SKM-1 (cell line): ENCODE measurements around the gene ASAP2.

Experiments
- DNase-seq: peaks from one replicate; lab custom pipeline; 2025; ENCODE audit not compliant: unreplicated experiment; lab: John Stamatoyannopoulos, UW

Gene ASAP2

DNA sequence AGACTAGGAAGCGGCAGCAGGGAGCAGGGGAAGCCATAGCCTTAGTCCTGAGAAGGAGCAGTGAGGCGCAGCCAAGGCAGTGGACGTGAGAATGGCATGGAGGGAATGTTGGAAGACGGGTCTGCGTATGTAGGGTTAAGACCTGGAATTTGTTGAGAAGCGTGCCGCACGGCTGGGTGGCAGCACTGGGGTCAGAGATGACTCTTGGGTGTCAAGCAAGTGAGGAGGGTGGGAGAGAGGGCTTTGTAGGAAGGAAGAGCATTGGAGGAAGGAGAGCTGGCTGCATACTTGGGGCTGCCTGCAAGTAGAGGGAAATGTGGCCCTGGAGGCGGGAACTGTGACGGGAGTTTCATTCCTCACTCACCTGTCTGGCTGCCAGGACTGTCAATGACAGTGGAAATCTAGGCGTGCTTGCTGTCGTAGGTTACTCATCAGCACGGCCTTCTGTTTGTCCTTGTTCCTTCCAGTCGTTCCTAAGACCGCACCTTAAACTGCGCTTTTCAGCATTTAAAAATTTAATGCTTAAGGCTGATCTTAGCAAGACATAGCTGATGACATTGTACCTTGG, 108.8 kb downstream of the ASAP2 start:
- DNase-seq, result no peak

DNA sequence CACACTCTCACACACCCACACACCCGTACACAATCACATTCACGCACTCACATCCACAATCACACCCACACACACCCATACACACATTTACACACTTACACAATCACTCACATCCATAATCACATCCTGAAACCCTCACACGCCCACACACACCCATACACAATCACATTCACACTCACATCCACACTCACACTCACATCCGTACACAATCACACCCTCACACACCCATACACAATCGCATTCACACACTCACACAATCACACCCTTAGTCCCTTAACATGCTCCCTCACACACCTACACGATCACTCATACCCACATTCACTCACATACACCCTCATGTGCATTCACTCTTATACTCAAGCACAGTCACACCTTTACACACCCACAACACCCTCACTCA, 110.9 kb downstream of the ASAP2 start:
- no peak for DNase-seq

DNA sequence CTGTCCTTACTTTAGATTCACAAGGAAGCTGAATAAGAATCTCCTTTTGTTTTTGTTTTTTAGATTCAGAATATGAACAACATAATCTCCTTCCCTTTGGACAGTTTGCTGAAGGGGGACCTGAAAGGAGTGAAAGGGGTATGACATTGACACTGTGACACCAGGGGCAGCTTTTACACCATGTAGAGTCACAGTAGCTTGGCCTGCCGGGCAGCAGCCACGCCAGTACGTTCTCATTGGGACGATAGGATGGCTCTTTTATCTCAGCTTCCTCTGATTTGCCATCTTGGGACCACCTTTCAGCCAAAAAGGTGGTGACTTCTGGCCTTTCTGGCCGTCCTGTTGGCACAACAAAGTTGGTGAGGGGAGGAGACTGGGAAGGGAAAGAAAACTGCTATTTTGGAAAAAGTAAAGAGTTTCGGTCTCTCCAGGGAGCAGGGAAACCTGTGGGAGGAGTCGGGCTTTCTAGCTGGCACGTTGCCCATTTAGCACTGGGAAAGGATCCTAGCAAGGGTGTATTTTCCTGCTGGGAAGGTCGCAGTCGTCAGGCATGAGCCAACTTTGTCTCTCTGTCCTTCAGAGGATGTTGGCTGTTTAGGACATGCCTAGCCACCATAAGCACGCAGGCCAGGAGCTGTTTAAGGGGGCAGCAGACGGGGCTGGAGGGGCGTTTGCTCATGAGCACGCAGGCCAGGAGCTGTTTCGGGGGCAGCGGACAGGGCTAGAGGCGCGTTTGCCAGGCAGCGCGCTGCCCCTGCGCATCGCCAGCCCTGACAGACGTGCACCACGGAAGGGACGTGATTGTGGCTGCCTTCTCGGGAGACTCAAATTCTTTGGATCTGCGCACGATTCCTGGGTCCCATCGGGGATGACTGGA, 112.1 kb downstream of the ASAP2 start:
- DNase-seq, result no peak

DNA sequence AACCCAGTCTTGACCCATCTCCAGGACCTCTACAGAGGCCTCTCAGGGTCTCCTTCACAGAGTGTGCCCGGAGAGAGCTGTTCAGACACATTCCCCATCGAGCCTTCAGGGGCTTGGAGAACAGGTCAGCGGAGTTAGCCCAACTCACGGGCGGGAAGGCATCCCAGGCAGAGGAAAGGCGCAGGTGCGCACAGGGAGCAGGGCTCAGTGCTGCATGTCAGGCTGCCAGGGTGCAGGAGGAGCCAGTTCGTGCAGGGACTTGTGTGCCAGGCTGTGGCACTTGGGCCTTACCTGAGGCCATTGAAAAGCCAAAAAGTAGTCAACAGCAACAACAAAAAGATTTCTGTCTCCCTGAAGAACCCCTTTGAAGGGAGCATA, 112.7 kb downstream of the ASAP2 start:
- no peak for DNase-seq

DNA sequence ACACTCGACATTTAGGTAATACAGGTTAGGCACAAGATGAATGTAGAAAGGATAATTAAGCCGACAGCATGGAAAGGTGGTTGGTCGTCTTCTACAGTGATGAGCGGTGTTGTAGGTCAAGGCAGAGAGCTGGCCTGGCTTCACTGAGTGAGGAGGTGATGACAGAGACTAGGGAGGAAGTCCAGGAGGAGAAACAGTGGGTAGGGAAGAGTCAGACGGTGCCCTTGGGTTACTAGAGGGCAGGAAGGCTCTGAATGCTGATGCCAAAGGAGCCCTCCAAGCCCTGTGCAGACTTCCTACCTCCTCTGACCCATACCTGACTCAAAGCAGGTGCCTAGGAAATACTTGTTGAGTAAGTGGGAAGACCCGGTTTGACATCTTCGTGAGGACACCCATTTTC, 116.0 kb downstream of the ASAP2 start:
- DNase-seq, result no peak

DNA sequence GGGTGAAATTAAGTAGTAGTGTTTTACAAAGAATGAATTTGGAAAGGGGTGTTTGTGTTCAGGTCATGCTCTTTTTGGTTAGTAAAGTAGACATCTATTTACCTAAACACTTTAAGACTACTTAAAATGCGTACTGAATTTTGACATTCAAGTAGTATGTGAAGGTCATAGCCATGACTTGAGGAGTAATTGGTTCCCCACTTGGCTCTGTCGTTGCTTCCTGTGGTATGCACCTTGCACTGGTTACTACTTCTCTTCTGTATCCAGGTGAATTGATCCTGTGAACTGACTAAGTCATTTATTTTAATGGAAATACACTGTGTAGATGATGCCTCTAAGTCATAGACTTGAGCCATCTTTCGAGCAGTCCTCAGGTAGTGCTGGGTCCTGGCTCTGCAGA, 118.8 kb downstream of the ASAP2 start:
- no peak for DNase-seq

DNA sequence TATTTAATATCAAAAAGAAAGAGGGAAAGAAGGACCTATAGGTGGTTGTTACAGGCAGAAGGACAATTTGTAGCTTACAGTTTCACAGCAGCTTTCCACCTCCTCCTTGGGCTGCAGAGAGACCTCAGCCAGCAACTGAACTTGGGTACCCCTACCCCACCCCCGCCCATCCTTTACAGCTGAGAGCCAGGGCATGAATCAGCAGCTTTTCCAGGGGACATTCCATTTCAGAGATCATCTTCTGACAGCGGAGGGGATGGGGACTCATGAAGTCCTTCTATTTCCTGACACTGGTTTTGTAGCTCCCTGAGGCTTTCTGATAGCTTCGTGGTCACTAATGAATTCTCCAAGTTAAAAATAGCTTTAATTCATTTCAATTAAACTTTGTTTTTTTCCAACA, 120.4 kb downstream of the ASAP2 start:
- DNase-seq, result no peak

DNA sequence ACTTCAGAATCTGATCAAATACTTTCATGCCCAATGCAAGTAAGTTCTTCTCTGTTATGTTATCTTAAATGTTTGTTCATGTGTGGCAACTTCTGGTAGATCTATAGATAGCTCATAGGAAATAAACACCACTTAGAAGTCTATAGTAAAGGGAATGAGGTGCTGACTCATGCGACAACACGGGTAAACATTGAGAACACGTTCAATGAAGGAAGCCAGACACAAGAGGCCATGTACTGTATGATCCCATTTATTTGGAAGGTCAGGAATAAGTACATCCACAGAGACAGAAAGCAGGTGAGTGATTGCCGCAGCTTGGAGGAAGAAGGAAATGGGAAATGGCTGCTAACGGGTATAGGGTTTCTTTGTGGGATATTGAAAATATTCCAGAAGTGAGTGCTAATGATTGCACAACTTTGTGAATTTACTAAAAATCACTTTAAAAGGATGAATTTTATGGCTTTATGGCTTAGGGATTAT, 121.3 kb downstream of the ASAP2 start:
- no peak for DNase-seq

DNA sequence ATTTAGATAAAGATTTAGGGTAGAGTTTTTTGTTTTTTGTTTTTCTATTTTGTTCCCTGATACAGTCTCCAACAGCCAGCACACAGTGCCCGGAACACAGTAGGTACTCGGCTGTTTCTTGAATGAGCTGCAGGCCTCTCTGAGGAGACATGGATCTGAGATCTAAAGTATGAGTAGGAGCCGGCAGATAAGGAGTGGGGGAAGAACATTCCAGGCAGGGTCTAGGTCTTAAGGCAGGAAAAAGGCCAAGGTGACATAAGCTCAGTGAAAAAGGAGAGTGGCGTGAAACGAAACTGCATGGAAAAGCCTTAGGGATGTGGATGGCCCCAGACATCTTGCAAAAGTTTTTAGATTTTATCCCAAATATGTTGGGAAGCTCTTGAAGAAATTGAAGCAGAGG, 122.3 kb downstream of the ASAP2 start:
- no peak for DNase-seq

DNA sequence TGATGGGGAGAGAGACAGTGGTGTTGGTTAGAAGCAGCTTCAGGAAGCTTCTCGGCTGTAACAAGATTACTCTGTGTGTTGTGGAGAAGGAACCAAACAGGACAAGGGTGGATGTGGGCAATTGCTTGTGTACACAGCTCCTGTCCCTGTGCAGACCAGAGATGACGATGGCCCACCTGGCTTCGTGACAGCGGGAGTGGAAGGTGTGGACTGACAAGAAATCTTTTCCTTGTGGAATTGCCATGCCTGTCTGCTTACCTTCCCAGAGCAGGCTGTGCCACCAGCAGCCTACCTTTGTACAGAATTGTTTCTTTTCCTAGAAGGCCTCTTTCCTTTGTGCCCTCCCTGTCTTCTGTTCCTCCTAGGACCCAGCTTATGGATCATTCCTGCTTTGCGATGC, 122.9 kb downstream of the ASAP2 start:
- no peak for DNase-seq

DNA sequence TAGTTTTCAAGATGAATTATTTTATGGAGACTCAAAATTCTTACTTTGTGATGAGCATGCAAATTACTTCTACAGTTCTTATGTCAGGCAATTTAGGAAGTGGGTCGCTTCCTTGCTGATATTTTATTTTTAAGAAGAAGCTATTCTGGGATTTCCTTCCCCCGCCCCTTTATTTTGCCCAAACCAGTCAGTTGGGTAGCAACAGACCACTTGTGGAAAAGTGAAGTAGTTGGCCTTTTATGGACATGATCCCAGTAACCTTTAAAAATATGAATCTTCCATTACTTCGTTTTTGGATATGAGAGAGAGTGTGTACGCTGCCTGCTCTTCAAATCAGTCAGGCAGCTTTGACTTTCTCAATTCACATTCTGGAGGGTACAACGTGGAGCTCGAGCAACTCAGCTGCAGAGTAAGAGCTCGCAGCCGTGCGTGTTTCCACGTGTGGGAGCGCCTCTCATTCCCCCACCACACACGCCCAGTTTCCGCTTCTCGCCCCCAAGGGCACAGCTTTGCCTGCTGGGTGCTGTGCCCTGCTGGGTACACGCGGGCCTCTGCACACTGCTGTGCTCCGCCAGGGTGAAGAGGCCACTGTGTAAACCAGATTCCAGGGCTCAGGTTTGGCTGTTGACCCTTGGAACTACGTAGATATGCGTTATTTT, 124.1 kb downstream of the ASAP2 start:
- no peak for DNase-seq

DNA sequence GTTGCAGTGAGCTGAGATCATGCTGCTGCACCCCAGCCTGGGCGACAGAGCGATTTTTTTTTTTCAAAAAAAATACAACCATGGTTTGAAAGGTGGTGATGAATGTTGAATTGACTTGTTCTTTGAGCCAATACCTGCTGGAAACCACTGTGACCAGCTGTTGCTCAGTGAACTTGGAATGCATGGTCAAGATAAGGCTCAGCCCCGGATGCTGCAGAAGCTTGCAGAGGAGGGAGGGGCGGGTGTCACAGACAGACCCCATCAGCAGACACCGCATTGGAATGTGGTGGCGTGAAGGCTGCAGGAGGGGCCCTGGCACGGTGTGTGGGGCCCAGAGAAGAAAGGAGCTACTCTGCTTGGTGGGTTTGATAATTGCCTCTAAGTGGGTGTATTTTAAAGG, 125.1 kb downstream of the ASAP2 start:
- no peak for DNase-seq

DNA sequence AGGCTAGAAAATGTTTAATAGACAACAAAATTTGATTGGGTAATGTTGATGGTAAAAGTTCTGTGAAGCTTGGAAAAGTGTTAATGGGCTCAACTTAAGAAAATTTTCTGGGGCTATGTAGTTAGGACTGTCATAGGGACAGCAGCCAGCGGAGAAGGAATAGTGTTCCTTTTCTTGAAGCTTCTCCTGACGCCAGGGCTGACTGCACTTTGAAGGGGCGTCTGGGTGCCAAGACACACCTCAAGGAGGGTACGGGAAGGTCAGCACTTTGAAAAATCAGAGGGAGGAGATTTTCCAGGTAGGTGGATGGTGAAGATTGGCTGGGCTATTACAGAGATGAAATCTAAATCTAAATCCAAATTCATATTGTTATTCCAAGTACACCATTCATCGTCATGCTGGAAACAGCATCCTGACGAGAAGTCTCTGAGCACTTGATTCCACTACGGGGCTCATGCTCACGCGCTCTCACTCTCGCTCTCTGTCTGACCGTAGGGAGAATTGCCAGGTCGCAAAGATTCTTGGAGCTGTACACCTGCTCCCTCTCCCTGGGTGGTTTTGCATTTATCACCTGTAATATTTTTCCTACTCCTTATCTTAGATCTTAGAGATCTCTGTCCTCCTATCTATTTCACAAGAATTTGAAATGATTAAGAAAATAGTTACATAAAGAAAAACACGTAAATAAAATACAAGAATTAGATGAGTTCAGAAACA, 125.7 kb downstream of the ASAP2 start:
- no peak for DNase-seq

DNA sequence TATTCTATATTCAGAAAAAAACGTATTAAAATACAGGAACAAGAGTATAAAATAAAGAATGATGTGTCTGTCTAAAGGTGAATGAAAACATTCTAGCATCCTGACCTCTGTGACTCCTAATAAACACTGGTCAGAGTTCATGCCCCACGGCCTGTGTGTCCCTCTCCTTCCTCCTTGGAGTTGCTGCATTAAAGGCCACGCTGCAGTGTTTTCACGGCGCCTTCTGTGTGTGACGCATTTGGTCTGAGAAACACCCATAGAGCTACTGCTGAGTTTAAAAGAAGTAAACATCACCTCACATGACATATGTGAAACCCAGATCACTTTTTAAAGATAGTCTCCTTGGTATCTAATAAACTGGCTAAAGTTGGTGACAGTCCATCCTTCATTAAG, 126.2 kb downstream of the ASAP2 start:
- no peak for DNase-seq

DNA sequence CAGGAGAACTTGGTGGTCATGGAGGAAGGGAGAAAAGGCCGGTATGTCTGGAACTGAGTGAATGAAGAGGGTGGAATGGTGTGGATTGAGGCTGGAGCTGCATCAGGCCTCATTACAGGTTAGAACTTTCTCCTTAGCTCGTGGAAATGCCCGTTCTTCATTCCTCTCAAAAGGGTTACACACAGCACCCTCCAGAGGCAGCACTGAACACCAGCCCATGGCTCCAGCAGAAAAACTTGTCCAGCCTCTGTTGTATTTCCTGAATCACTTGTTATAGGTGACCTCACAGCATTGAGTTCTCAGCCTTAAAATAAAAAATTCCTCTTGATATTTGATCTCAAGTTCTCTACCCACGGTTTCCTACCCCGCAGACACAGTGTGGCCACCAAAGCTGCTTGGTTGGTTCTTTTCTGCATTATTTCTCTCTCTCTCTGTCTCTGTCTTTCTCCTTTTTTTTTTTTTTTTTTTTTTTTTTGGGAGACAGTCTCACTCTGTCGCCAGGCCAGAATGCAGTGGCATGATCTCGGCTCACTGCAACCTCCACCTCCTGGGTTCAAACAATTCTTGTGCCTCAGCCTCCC, 127.1 kb downstream of the ASAP2 start:
- DNase-seq, result peak; percentile 38

DNA sequence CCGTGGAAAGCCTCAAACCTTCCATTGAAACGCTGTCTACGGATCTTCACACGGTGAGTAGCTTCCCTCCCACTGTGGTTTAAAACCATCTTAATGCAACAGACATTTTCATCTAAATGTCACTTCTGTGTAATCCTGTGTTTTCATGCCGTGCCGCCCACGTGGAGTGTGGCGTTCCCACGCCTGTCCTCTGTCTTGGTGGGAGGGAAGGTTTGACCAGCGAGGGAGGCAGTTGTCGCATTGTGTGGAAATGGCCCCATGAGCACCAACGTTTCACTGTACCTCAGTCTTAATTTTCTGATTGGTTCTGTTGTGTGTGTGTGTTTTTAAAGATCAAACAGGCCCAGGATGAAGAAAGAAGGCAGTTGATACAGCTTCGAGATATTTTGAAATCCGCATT, 128.1 kb downstream of the ASAP2 start:
- no peak for DNase-seq

DNA sequence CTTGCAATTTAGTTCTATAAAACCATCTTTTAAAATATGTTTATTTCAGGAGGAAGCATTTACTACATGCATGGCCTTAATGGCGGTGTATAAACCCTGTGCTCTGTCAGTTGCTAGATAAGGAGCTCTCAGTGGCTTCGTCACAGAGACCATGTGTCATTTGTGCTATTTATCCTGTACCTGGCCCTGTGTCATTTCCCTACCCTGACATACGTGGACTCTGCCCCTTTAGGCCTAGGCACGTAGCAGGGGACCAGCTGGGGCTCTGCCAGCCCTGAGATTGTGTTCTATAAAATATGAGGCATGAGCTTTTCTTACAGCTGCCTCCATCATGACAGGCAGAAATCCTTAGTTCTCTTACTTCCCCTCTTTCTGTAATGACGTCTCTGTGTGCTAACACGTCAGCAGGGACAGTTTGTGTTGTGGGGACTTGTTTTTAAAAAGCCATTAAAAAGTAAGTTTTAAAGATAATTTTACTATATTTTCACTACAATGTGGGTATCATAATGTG, 128.8 kb downstream of the ASAP2 start:
- DNase-seq, result no peak

DNA sequence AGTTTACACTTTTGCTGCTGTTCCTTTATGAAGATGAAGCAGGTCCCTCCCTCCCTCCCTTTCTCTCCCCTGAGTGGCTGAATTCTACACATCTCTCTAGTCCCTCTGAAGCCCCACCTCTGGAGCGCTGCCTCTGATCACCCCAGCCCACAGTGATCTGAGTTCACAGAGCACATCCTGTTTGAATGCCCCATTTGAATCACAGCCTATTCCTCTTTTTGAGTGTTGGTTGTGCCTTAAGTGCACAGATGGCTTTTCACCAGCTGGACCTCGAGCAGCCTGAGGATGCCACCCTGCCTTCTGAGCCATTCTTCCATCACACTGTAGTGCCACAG, 129.6 kb downstream of the ASAP2 start:
- no peak for DNase-seq

DNA sequence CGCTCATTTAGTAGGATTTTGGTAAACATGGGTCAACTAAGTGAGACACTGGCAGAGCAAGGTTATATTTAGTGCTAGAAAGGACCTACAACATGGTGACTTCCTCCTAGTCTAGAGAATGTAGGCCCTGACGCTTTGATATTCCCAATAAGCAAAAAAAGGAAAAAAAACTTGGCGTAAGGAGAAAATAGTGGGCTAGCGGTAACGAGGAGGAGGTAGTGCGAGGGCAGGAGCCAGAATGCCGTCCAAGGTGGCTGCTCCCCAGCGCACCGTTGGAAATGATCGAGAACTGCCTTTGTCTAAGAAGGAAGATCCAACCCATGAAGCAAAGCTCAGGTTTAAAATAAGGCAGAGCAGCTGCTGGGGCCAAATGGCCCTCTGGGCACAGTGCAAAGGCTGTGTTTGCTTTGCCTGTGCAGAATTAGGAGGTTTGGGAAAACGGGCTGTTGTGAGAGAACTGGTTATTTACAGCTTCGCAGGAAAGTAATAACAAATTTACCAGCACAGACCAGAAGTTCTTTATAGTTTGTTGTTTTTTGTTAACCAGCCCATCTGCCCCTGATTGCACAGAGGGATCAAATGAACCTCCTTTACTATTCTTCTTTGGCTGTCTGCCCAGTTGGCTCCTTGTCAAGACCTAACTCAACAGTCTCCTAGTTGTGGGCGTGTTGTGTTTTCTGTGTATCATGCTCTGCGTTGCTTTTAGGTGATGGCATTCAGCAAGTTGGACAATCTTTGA, 130.1 kb downstream of the ASAP2 start:
- DNase-seq, result no peak

DNA sequence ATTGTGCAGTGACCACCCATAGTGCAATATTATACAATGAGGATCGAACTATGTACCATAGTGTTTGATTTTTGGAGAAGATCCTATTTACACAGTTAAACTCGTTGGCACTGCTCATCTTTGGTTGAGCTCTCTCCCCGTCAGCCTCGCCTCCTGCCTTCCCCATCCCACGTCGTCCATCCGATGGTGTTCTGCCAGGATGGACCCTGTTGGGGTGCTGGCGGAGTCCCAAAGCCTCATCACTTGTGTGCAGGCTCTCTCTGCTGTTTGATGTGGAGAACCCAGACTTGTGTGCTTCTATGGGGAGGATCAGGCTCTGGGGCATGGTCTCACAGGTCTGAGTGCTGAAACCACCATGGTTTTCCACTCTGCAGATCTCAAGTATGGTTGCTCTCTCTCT, 131.3 kb downstream of the ASAP2 start:
- no peak for DNase-seq
